ENCODE results near the gene PIP5K1B.

GRCh38 chr9:68923480-68923879, 218.4 kb downstream of the PIP5K1B start:
- no peak for TF ChIP-seq POLR2AphosphoS5 (IDR thresholded peaks at IDR 0.05; ENCODE audit: low read depth, low read length)
- no peak for TF ChIP-seq TAF1 (IDR thresholded peaks at IDR 0.05; ENCODE audit: borderline replicate concordance, insufficient read depth, low read length)
- TF ChIP-seq SIN3A (IDR thresholded peaks at IDR 0.05; ENCODE audit: borderline replicate concordance, insufficient read depth, low read length) = no peak

Data from PFSK-1 (cell line).